ENCODE data around the gene HOXC10.

GRCh38 chr12:54007538-54008259 is 22.8 kb downstream of the HOXC10 start:
- TF ChIP-seq CTCF (IDR thresholded peaks at IDR 0.05; ENCODE audit: low read depth, low read length) (no peak), EZH2phosphoT487 (IDR thresholded peaks at IDR 0.05; ENCODE audit: low read depth) (no peak)
